ENCODE results near the gene KATNB1.
"Not testable (repeated sequence)": the region's sequence is repeated elsewhere in the genome, so short reads cannot be mapped to it uniquely, and the experiment has no call there.

KATNB1 gene

GRCh38 chr16:57743886-57744641 lies 8.5 kb downstream of the KATNB1 start:
- DNase-seq (ENCODE audit: low read depth), result no peak
- no peak overlapping the region for H3K4me3 ChIP-seq (ENCODE audit: low read depth, low read length)
- no peak for TF ChIP-seq CTCF (conservative IDR thresholded peaks at IDR 0.05; ENCODE audit: low read depth, low read length)

GRCh38 chr16:57744642-57744903 lies 9.0 kb downstream of the KATNB1 start:
- no peak for DNase-seq (ENCODE audit: low read depth)
- H3K4me3 ChIP-seq (ENCODE audit: low read depth, low read length), result no peak overlapping the region
- TF ChIP-seq CTCF (conservative IDR thresholded peaks at IDR 0.05; ENCODE audit: low read depth, low read length), result no peak

GRCh38 chr16:57745768-57746167 lies 10.2 kb downstream of the KATNB1 start:
- TF ChIP-seq CTCF (conservative IDR thresholded peaks at IDR 0.05; ENCODE audit: low read depth, low read length), result no peak
- no peak overlapping the region for H3K4me3 ChIP-seq (ENCODE audit: low read depth, low read length)
- DNase-seq (ENCODE audit: low read depth), result no peak

- H3K4me3 ChIP-seq (ENCODE audit: low read depth, low read length), result not testable (repeated sequence)
These were observed 10.7 kb downstream of the KATNB1 start for GRCh38 chr16:57746316-57746715.

GRCh38 chr16:57747091-57747490 lies 11.5 kb downstream of the KATNB1 start:
- TF ChIP-seq CTCF (conservative IDR thresholded peaks at IDR 0.05; ENCODE audit: low read depth, low read length), result no peak
- H3K4me3 ChIP-seq (ENCODE audit: low read depth, low read length), result no peak overlapping the region
- DNase-seq (ENCODE audit: low read depth), result no peak

More at GRCh38 chr16:57746316-57746715, 10.7 kb downstream of the KATNB1 start:
- not testable (repeated sequence) for DNase-seq (ENCODE audit: low read depth)

- TF ChIP-seq CTCF (conservative IDR thresholded peaks at IDR 0.05; ENCODE audit: low read depth, low read length), result no peak
- no peak overlapping the region for H3K4me3 ChIP-seq (ENCODE audit: low read depth, low read length)
- no peak for DNase-seq (ENCODE audit: low read depth)
These were observed 11.9 kb downstream of the KATNB1 start for GRCh38 chr16:57747496-57747895.

- no peak for TF ChIP-seq CTCF (conservative IDR thresholded peaks at IDR 0.05; ENCODE audit: low read depth, low read length)
- no peak overlapping the region for H3K4me3 ChIP-seq (ENCODE audit: low read depth, low read length)
- DNase-seq (ENCODE audit: low read depth), result no peak
These were observed 12.4 kb downstream of the KATNB1 start for GRCh38 chr16:57747996-57748395.

All from choroid plexus epithelial cell (primary cell).